Endothelial cell (in vitro differentiated cells): Measurements from ENCODE around the gene AKR7A3. TPM values are rescaled to one million over a fixed set of nuclear protein-coding genes. Genes with fewer than 3 reads are reported as not detected.

Experiments used
- DNase-seq: peaks from one replicate; pipeline ENCODE4 v3.0.0; 2021; ENCODE audit warnings: low spot score
- H3K27ac Mint-ChIP-seq: one replicate; pipeline ENCODE4 v1.8.0; 2021; ENCODE audit warnings: mixed read lengths, inconsistent platforms; ENCODE audit not compliant: unreplicated experiment
- H3K27me3 Mint-ChIP-seq: one replicate; pipeline ENCODE4 v1.8.0; 2021; ENCODE audit warnings: mild to moderate bottlenecking, moderate library complexity, mixed read lengths, inconsistent platforms; ENCODE audit not compliant: unreplicated experiment
- H3K36me3 Mint-ChIP-seq: one replicate; pipeline ENCODE4 v1.8.0; 2021; ENCODE audit warnings: mild to moderate bottlenecking, low read depth, mixed read lengths, inconsistent platforms; ENCODE audit not compliant: unreplicated experiment
- H3K4me1 Mint-ChIP-seq: one replicate; pipeline ENCODE4 v1.8.0; 2021; ENCODE audit warnings: mild to moderate bottlenecking, mixed read lengths, inconsistent platforms; ENCODE audit not compliant: unreplicated experiment
- H3K4me3 Mint-ChIP-seq: one replicate; pipeline ENCODE4 v1.8.0; 2021; ENCODE audit warnings: mild to moderate bottlenecking, mixed read lengths, inconsistent platforms; ENCODE audit not compliant: unreplicated experiment
- H3K9me3 Mint-ChIP-seq: one replicate; pipeline ENCODE4 v1.8.0; 2021; ENCODE audit warnings: mixed read lengths, inconsistent platforms; ENCODE audit not compliant: unreplicated experiment
- total RNA-seq: library from RNA; stranded (reverse); fragmentation: NEBNext Ultra II Directional; extraction: Animal tissue kit (Norgen Biotek cat#: 25700); gene quantifications from one replicate; pipeline ENCODE4 v1.2.1, GENCODE V29; 2021; ENCODE audit not compliant: unreplicated experiment
- TF ChIP-seq, protein P1 (sequence below): fragments of 200-600 bp; sonication (generic); IDR thresholded peaks from one replicate; pipeline ENCODE4 v1.5.0; 2021; ENCODE audit warnings: antibody characterized with exemption; ENCODE audit not compliant: unreplicated experiment

AKR7A3 gene
- total RNA-seq, 1 donor from 2014 or later = 1.1 TPM

- TF ChIP-seq, protein P1, sequence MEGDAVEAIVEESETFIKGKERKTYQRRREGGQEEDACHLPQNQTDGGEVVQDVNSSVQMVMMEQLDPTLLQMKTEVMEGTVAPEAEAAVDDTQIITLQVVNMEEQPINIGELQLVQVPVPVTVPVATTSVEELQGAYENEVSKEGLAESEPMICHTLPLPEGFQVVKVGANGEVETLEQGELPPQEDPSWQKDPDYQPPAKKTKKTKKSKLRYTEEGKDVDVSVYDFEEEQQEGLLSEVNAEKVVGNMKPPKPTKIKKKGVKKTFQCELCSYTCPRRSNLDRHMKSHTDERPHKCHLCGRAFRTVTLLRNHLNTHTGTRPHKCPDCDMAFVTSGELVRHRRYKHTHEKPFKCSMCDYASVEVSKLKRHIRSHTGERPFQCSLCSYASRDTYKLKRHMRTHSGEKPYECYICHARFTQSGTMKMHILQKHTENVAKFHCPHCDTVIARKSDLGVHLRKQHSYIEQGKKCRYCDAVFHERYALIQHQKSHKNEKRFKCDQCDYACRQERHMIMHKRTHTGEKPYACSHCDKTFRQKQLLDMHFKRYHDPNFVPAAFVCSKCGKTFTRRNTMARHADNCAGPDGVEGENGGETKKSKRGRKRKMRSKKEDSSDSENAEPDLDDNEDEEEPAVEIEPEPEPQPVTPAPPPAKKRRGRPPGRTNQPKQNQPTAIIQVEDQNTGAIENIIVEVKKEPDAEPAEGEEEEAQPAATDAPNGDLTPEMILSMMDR = no peak
- H3K36me3 Mint-ChIP-seq = peaks cover 29% of the 10 kb centered on the region
- no peak for DNase-seq
- H3K27me3 Mint-ChIP-seq = peaks cover 5% of the 10 kb centered on the region
- H3K27ac Mint-ChIP-seq = no peak overlapping the region
- peak overlapping the region; percentile 67 for H3K4me3 Mint-ChIP-seq
- H3K4me1 Mint-ChIP-seq = peaks cover 13% of the 10 kb centered on the region
- H3K9me3 Mint-ChIP-seq = no peaks in the 10 kb centered on the region
These were observed 30.6 kb upstream of the AKR7A3 start for GRCh38 chr1:19319196-19319595.

- H3K9me3 Mint-ChIP-seq = no peaks in the 10 kb centered on the region
- H3K4me1 Mint-ChIP-seq = peaks cover 23% of the 10 kb centered on the region
- peaks cover 23% of the 10 kb centered on the region for H3K36me3 Mint-ChIP-seq
- no peak overlapping the region for H3K4me3 Mint-ChIP-seq
- no peak for DNase-seq
- TF ChIP-seq, protein P1 = no peak
- H3K27ac Mint-ChIP-seq = no peak overlapping the region
- peaks cover 8% of the 10 kb centered on the region for H3K27me3 Mint-ChIP-seq
These were observed 28.7 kb upstream of the AKR7A3 start for GRCh38 chr1:19317126-19317910.

DNA sequence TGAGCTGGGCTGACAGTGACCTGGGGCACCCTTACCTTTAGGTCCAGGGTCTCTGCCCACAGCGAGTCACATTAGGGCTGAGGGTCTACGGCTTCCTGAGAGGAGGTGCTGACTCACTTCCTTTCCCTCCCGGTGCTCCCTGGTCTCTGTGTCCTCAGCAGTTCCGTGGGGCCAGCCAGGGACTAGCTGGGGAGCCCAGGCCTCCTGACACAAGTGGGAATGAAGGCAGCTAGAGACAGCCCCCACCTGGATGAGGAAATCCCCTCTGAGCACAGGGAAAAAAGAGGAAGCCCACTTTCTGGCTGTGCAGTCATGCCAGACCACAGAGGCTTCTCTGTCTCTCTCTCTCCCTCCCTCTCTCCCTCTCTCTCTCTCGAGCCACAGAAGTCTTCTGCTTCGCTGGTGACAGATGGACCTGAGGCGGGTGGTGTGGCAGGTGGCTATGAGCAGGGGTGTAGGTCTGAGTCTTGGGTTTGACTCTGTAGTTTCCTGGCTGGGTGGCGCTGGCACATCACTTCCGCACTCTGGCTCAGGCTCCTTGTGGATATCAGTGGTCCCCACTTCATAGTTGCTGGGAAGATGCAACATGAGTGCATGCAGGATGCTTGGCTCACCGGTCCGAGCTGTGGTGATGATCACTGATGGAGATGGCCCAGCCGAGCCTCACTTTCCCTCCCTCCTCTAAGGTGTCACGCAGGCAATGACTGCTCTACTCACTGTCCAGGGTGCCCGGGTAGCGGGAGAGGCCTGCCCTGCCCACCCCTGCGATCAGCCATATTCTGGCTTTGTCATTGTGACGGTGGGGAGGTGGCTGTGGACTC lies 27.0 kb upstream of the AKR7A3 start:
- DNase-seq = no peak
- TF ChIP-seq, protein P1 = no peak
- peak overlapping the region; percentile 18 for H3K4me3 Mint-ChIP-seq
- H3K27me3 Mint-ChIP-seq = peaks cover 12% of the 10 kb centered on the region
- H3K27ac Mint-ChIP-seq = no peak overlapping the region
- H3K9me3 Mint-ChIP-seq = no peaks in the 10 kb centered on the region
- H3K36me3 Mint-ChIP-seq = peaks cover 16% of the 10 kb centered on the region
- H3K4me1 Mint-ChIP-seq = peaks cover 29% of the 10 kb centered on the region

- H3K36me3 Mint-ChIP-seq = peaks cover 14% of the 10 kb centered on the region
- H3K27me3 Mint-ChIP-seq = peaks cover 12% of the 10 kb centered on the region
- no peak for DNase-seq
- H3K9me3 Mint-ChIP-seq = no peaks in the 10 kb centered on the region
- H3K4me1 Mint-ChIP-seq = peaks cover 29% of the 10 kb centered on the region
- TF ChIP-seq, protein P1 = no peak
- no peak overlapping the region for H3K4me3 Mint-ChIP-seq
- H3K27ac Mint-ChIP-seq = no peak overlapping the region
These were observed 25.7 kb upstream of the AKR7A3 start for GRCh38 chr1:19313961-19314882.
